Measurements from ENCODE around the gene ZNF580.

Gene ZNF580

GRCh38 chr19:55654323-55654867 lies 13.6 kb downstream of the ZNF580 start:
- peaks cover 29 to 36% of the 10 kb centered on the region in 2 experiments for H3K4me1 ChIP-seq (ENCODE audit: control insufficient read depth in 1 of 2, insufficient read depth in 1 of 2, low read depth in 1 of 2, low read length in 1 of 2)
- peak overlapping the region; percentile 71 to 100 for H3K4me3 ChIP-seq (ENCODE audit: low read depth in 1 of 2, low read length in 1 of 2)
- peaks cover 14% of the 10 kb centered on the region for H3K36me3 ChIP-seq
- peak; percentile 23 for TF ChIP-seq CTCF (IDR thresholded peaks at IDR 0.05)
- H3K9me3 ChIP-seq, result no peaks in the 10 kb centered on the region
- H3K27ac ChIP-seq, result peak overlapping the region; percentile 96
- peaks cover 2% of the 10 kb centered on the region for H3K27me3 ChIP-seq

- no peaks in the 10 kb centered on the region for H3K9me3 ChIP-seq
- H3K36me3 ChIP-seq, result peaks cover 20% of the 10 kb centered on the region
- H3K4me1 ChIP-seq (ENCODE audit: control insufficient read depth in 1 of 2, insufficient read depth in 1 of 2, low read depth in 1 of 2, low read length in 1 of 2), result peaks cover 29 to 36% of the 10 kb centered on the region in 2 experiments
- H3K4me3 ChIP-seq (ENCODE audit: low read depth in 1 of 2, low read length in 1 of 2), result peak within 1 kb of the TSS; percentile 71 to 100
- peak within 1 kb of the TSS; percentile 96 for H3K27ac ChIP-seq
- no peak for TF ChIP-seq CTCF (IDR thresholded peaks at IDR 0.05)
- H3K27me3 ChIP-seq, result no peaks in the 10 kb centered on the region
These were observed 14.3 kb downstream of the ZNF580 start, which contains the start of gene U2AF2 for GRCh38 chr19:55654868-55655647. Gene U2AF2, plus strand, starts transcription at chr19:55655035. Its CDS starts 70 bp downstream, at chr19:55655105.

GRCh38 chr19:55655648-55656040 lies 14.8 kb downstream of the ZNF580 start:
- Histone ChIP-seq H3K27ac (peak overlapping the region; percentile 96), H3K27me3 (no peaks in the 10 kb centered on the region), H3K36me3 (peaks cover 26% of the 10 kb centered on the region), H3K4me1 (ENCODE audit: control insufficient read depth in 1 of 2, insufficient read depth in 1 of 2, low read depth in 1 of 2, low read length in 1 of 2) (peaks cover 29 to 36% of the 10 kb centered on the region in 2 experiments), H3K9me3 (no peaks in the 10 kb centered on the region), H3K4me3 (ENCODE audit: low read depth in 1 of 2, low read length in 1 of 2) (peak overlapping the region; percentile 71 to 100)
- TF ChIP-seq CTCF (IDR thresholded peaks at IDR 0.05), result no peak

- Histone ChIP-seq H3K9me3 (no peaks in the 10 kb centered on the region), H3K27me3 (no peaks in the 10 kb centered on the region), H3K4me1 (ENCODE audit: control insufficient read depth in 1 of 2, insufficient read depth in 1 of 2, low read depth in 1 of 2, low read length in 1 of 2) (peaks cover 29 to 36% of the 10 kb centered on the region in 2 experiments), H3K27ac (peak overlapping the region; percentile 27), H3K4me3 (ENCODE audit: low read depth in 1 of 2, low read length in 1 of 2) (peak overlapping the region in 1 of 2 experiments; percentile 100), H3K36me3 (peaks cover 35% of the 10 kb centered on the region)
- TF ChIP-seq CTCF (IDR thresholded peaks at IDR 0.05), result no peak
These were observed 15.8 kb downstream of the ZNF580 start for GRCh38 chr19:55656552-55656951.

- Histone ChIP-seq H3K9me3 (no peaks in the 10 kb centered on the region), H3K36me3 (peaks cover 42% of the 10 kb centered on the region), H3K27ac (peak overlapping the region; percentile 27), H3K27me3 (no peaks in the 10 kb centered on the region), H3K4me3 (ENCODE audit: low read depth in 1 of 2, low read length in 1 of 2) (no peak overlapping the region), H3K4me1 (ENCODE audit: control insufficient read depth in 1 of 2, insufficient read depth in 1 of 2, low read depth in 1 of 2, low read length in 1 of 2) (peaks cover 29 to 36% of the 10 kb centered on the region in 2 experiments)
- no peak for TF ChIP-seq CTCF (IDR thresholded peaks at IDR 0.05)
These were observed 16.4 kb downstream of the ZNF580 start for GRCh38 chr19:55656988-55657747.

Data from neutrophil (primary cell).